ENCODE measurements around the gene CFAP53. TPM values are rescaled to one million over a fixed set of nuclear protein-coding genes. Genes with fewer than 3 reads are reported as not detected.

CFAP53 gene
- polyA plus RNA-seq, 2 of the 4 experiments (the other 2 are of a cell fraction) = 0.54 to 0.66 TPM

- H3K9me3 ChIP-seq = no peaks in the 10 kb centered on the region
- POLR2A ChIA-PET = interaction anchor here (0.5 kb wide), 1 partner anchor 437 kb away, joined by 3 read pairs; no protein-coding TSS in a partner anchor
- H3K4me1 ChIP-seq = no peaks in the 10 kb centered on the region
- CTCF ChIA-PET = interaction anchor here (0.6 to 2.3 kb wide), 16 partner anchors 8 to 333 kb away, joined by 3 to 14 read pairs (median 4); partner anchors contain the start of gene CFAP53
- peak within 1 kb of the TSS; percentile 55 for H3K4me3 ChIP-seq
- DNase-seq (ENCODE audit: low read depth in 1 of 2, low spot score in 1 of 2) = peak; percentile 7 to 13
- peak within 1 kb of the TSS; percentile 13 to 67; a peak in 4 of 6 replicates for H3K27ac ChIP-seq
- WGBS (ENCODE audit: missing lambda C conversion rate) = 21% methylated on average over 14 of the region's 115 CpGs
- ATAC-seq = peak; percentile 84 to 87
- FAIRE-seq = no peak
- no peak for TF ChIP-seq RNF2 (IDR thresholded peaks at IDR 0.05; ENCODE audit: borderline replicate concordance, low read depth)
- TF ChIP-seq RCOR1 (IDR thresholded peaks at IDR 0.05; ENCODE audit: low read depth, low read length) = no peak
- no peak for TF ChIP-seq KDM5A (IDR thresholded peaks at IDR 0.05)
- no peak for TF ChIP-seq POLR2A (IDR thresholded peaks at IDR 0.05; ENCODE audit: low read length)
- TF ChIP-seq SMC3 (IDR thresholded peaks at IDR 0.05) = peak; percentile 47; the same call in 2 of the 3 replicates
- TF ChIP-seq, protein P1, sequence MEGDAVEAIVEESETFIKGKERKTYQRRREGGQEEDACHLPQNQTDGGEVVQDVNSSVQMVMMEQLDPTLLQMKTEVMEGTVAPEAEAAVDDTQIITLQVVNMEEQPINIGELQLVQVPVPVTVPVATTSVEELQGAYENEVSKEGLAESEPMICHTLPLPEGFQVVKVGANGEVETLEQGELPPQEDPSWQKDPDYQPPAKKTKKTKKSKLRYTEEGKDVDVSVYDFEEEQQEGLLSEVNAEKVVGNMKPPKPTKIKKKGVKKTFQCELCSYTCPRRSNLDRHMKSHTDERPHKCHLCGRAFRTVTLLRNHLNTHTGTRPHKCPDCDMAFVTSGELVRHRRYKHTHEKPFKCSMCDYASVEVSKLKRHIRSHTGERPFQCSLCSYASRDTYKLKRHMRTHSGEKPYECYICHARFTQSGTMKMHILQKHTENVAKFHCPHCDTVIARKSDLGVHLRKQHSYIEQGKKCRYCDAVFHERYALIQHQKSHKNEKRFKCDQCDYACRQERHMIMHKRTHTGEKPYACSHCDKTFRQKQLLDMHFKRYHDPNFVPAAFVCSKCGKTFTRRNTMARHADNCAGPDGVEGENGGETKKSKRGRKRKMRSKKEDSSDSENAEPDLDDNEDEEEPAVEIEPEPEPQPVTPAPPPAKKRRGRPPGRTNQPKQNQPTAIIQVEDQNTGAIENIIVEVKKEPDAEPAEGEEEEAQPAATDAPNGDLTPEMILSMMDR (IDR thresholded peaks at IDR 0.05) = peak; percentile 63
- TF ChIP-seq RAD21 (conservative IDR thresholded peaks at IDR 0.05 in 1 of 2, IDR thresholded peaks at IDR 0.05 in 1 of 2) = peak in 1 of 2 experiments; percentile 49; a peak in 2 of 5 replicates
- H3K4me2 ChIP-seq = peak within 1 kb of the TSS; percentile 92
These were observed 71.4 kb downstream of the CFAP53 start, which contains the start of gene MYO5B for GRCh38 chr18:50194631-50195532. Gene MYO5B, minus strand, starts transcription at chr18:50195147. Its CDS starts 354 bp downstream, at chr18:50194793.

DNA sequence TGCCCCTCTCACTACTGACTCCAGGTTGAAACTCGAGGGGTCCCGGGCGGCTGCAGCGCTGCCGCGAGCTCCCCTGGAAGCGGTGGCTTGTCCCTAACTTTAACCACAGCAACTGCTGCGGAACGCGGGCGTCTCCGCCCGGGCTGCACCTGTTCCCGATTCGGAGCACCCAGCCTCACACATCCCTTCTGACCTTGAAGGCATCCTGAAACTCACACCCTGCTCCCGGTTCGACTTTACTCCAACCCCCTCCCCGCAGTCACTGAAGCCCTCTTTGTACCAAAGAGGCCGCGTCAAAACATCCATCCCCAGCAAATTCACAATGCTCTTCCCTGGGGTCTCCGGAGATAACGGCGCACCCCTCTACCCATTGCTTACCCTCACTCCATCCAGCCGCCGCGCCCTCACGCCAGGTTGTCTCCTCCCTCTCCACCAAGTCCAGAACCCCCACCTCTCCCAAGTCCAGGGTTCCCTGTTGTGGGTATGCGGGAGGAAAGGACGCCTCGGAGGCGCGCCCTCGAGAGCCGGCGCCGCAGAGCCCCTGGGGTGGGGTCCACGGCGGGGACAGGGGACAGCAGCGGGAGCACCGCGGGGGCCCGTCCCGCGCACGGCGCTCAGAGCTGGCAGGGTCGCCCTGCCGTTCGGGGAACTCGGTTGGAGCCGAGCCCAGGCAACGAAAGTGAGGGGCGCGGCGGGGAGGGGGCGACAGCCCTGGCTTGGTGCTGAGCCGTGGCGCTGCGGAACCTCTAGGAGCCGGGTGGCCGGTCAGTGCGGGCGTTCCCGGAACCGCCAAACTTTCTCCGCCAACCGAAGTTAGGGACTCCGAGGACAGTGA lies 72.3 kb downstream of the CFAP53 start:
- H3K9me3 ChIP-seq = no peaks in the 10 kb centered on the region
- H3K4me3 ChIP-seq = peak overlapping the region; percentile 55
- DNase-seq (ENCODE audit: low read depth in 1 of 2, low spot score in 1 of 2) (no peak), ATAC-seq (peak in 1 of 2 experiments; percentile 48; a peak in 3 of 6 replicates), FAIRE-seq (no peak)
- 16% methylated on average over 18 of the region's 68 CpGs for WGBS (ENCODE audit: missing lambda C conversion rate)
- TF ChIP-seq ESRRA (IDR thresholded peaks at IDR 0.05; ENCODE audit: borderline replicate concordance, low read length) (no peak), SREBF2 (IDR thresholded peaks at IDR 0.05) (no peak), NR3C1 (IDR thresholded peaks at IDR 0.05) (no peak), HEYL (CRISPR knock-in tag; IDR thresholded peaks at IDR 0.05) (no peak), PHF8 (IDR thresholded peaks at IDR 0.05; ENCODE audit: borderline replicate concordance, low read depth) (no peak), MAFK (IDR thresholded peaks at IDR 0.05; ENCODE audit: partially characterized antibody) (no peak), FOXS1 (CRISPR knock-in tag; IDR thresholded peaks at IDR 0.05) (no peak), ZFP36 (IDR thresholded peaks at IDR 0.05; ENCODE audit: borderline replicate concordance, partially characterized antibody) (no peak), FOSB (CRISPR knock-in tag; IDR thresholded peaks at IDR 0.05) (no peak), CBX2 (IDR thresholded peaks at IDR 0.05; ENCODE audit: borderline replicate concordance, low read depth) (no peak), EHMT2 (IDR thresholded peaks at IDR 0.05; ENCODE audit: low read depth) (no peak), TFCP2L1 (CRISPR knock-in tag; IDR thresholded peaks at IDR 0.05) (no peak)
- TF ChIP-seq, protein P2, sequence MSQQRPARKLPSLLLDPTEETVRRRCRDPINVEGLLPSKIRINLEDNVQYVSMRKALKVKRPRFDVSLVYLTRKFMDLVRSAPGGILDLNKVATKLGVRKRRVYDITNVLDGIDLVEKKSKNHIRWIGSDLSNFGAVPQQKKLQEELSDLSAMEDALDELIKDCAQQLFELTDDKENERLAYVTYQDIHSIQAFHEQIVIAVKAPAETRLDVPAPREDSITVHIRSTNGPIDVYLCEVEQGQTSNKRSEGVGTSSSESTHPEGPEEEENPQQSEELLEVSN (IDR thresholded peaks at IDR 0.05; ENCODE audit: borderline replicate concordance, low read depth) = no peak
- H3K4me2 ChIP-seq = peak overlapping the region; percentile 92
- H3K4me1 ChIP-seq = no peaks in the 10 kb centered on the region
- CTCF ChIA-PET = interaction anchor here (0.7 to 2.3 kb wide), 13 partner anchors 10 to 203 kb away, joined by 3 to 14 read pairs (median 3); partner anchors contain the start of gene CFAP53
- POLR2A ChIA-PET = no interaction called here
- H3K27ac ChIP-seq = peak overlapping the region in 1 of 2 experiments; percentile 67; a peak in 3 of 6 replicates
